Astrocyte (in vitro differentiated cells and primary cell): ENCODE results near the gene EGLN2. TPM values are rescaled to one million over a fixed set of nuclear protein-coding genes. Genes with fewer than 3 reads are reported as not detected.

ENCODE experiments used
- DNase-seq: peaks from one replicate; pipeline ENCODE4 v3.0.0-alpha.2; 2010; ENCODE audit warnings: low read depth
- FAIRE-seq: peaks from 2 replicates; lab custom pipeline; 2011; peaks lifted over from hg19 to GRCh38; lab: Jason Lieb, UNC
- H2AFZ ChIP-seq: 2 replicates; pipeline ENCODE4 v1.6.0; 2012; ENCODE audit warnings: low read depth, low read length, inconsistent platforms
- H3K27ac ChIP-seq: 2 replicates; pipeline ENCODE4 v1.5.1; 2011; ENCODE audit warnings: low read depth, low read length, inconsistent platforms
- H3K27me3 ChIP-seq: 2 replicates; pipeline ENCODE4 v1.6.0; 2011; ENCODE audit warnings: low read length, inconsistent platforms; ENCODE audit not compliant: insufficient read depth
- H3K36me3 ChIP-seq: 2 replicates; pipeline ENCODE4 v1.5.1; 2011; ENCODE audit warnings: low read length, inconsistent platforms; ENCODE audit not compliant: insufficient read depth
- H3K4me1 ChIP-seq: 2 replicates; pipeline ENCODE4 v1.5.1; 2011; ENCODE audit warnings: low read length, inconsistent platforms; ENCODE audit not compliant: insufficient read depth
- H3K4me2 ChIP-seq: 2 replicates; pipeline ENCODE4 v1.6.0; 2012; ENCODE audit warnings: low read length, inconsistent platforms
- H3K4me3 ChIP-seq: 2 replicates; pipeline ENCODE4 v1.5.1; 2011; ENCODE audit warnings: low read depth, mild to moderate bottlenecking, low read length, inconsistent platforms; ENCODE audit not compliant: insufficient read depth
- H3K79me2 ChIP-seq: 2 replicates; pipeline ENCODE4 v1.6.0; 2012; ENCODE audit warnings: mild to moderate bottlenecking, low read length, inconsistent platforms; ENCODE audit not compliant: insufficient read depth
- H3K9ac ChIP-seq: 2 replicates; pipeline ENCODE4 v1.6.0; 2012; ENCODE audit warnings: mild to moderate bottlenecking, low read length, inconsistent platforms
- H3K9me3 ChIP-seq: 2 replicates; pipeline ENCODE4 v1.5.1; 2012; ENCODE audit warnings: low read depth, mild to moderate bottlenecking, low read length, inconsistent platforms; ENCODE audit not compliant: insufficient read depth
- H4K20me1 ChIP-seq: 2 replicates; pipeline ENCODE4 v1.6.0; 2012; ENCODE audit warnings: low read length, inconsistent platforms; ENCODE audit not compliant: insufficient read depth
- H3K27ac Mint-ChIP-seq: one replicate; pipeline ENCODE4 v1.8.0; 2021; ENCODE audit warnings: mild to moderate bottlenecking, mixed read lengths; ENCODE audit not compliant: unreplicated experiment
- H3K27me3 Mint-ChIP-seq: one replicate; pipeline ENCODE4 v1.8.0; 2021; ENCODE audit warnings: low read depth, mixed read lengths; ENCODE audit not compliant: unreplicated experiment
- H3K36me3 Mint-ChIP-seq: one replicate; pipeline ENCODE4 v1.8.0; 2021; ENCODE audit warnings: low read depth, mixed read lengths; ENCODE audit not compliant: unreplicated experiment
- H3K4me1 Mint-ChIP-seq: one replicate; pipeline ENCODE4 v1.8.0; 2021; ENCODE audit warnings: low read depth, mixed read lengths; ENCODE audit not compliant: unreplicated experiment
- H3K4me3 Mint-ChIP-seq: one replicate; pipeline ENCODE4 v1.8.0; 2021; ENCODE audit warnings: mild to moderate bottlenecking, moderate library complexity, mixed read lengths; ENCODE audit not compliant: unreplicated experiment
- H3K9me3 Mint-ChIP-seq: one replicate; pipeline ENCODE4 v1.8.0; 2021; ENCODE audit warnings: mild to moderate bottlenecking, mixed read lengths; ENCODE audit not compliant: unreplicated experiment
- EZH2 ChIP-seq: IDR thresholded peaks from 2 replicates; pipeline ENCODE4 v1.6.1; 2012; ENCODE audit warnings: mild to moderate bottlenecking, low read length, inconsistent platforms; ENCODE audit not compliant: insufficient read depth
- total RNA-seq: library from RNA; stranded (reverse); gene quantifications from 2 replicates; pipeline ENCODE4 v1.2.1, GENCODE V29; 2021
- TF ChIP-seq, protein P1 (sequence below): IDR thresholded peaks from 2 replicates; pipeline ENCODE4 v1.5.1; 2011; ENCODE audit warnings: low read depth, mild to moderate bottlenecking, inconsistent platforms, low read length, moderate library complexity; ENCODE audit not compliant: insufficient read depth

Gene EGLN2
- total RNA-seq, 1 donor from 2014 or later = 84.6 TPM

DNA sequence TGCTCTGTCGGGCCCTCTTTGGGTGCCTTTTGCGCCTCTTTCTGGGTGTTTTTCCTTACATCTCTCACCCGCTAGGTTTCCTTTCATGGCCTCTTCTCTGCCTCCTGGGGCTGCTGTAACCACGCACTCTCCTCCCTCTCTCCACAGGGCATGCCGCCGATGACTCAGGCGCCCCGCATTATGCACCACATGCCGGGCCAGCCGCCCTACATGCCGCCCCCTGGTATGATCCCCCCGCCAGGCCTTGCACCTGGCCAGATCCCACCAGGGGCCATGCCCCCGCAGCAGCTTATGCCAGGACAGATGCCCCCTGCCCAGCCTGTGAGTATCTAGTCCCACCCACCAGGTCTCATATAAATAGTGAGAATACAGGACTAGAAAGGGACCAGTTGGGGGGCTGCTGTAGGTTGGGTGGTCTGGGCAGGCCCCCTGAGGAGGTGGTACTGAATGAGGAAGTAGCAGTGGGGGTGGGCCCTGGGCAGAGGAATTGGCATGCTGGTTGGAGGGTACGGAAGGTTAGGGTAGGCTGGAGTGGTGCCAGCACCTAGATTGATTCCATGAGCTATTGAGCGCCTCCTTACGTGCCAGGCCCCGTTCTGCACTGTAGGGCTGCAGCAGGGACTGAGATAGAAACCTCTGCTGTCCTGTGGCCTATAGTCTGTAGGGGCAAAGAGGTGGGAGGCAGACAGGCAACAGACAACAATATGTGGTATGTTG lies 36.1 kb upstream of the EGLN2 start:
- Mint-ChIP-seq H3K9me3 (no peaks in the 10 kb centered on the region), H3K27ac (no peak overlapping the region), H3K4me1 (peaks cover 6% of the 10 kb centered on the region), H3K36me3 (peaks cover 33% of the 10 kb centered on the region), H3K4me3 (no peak overlapping the region), H3K27me3 (no peaks in the 10 kb centered on the region)
- DNase-seq (peak; percentile 34), FAIRE-seq (no peak)
- H3K9ac ChIP-seq = peak overlapping the region; percentile 54
- H3K36me3 ChIP-seq = peaks cover 56% of the 10 kb centered on the region
- H3K79me2 ChIP-seq = peaks cover 45% of the 10 kb centered on the region
- peaks cover 7% of the 10 kb centered on the region for H3K4me1 ChIP-seq
- no peak overlapping the region for H3K4me3 ChIP-seq
- no peak overlapping the region for H3K27ac ChIP-seq
- no peak overlapping the region for H2AFZ ChIP-seq
- peak overlapping the region; percentile 29 for H3K4me2 ChIP-seq
- H3K9me3 ChIP-seq = no peaks in the 10 kb centered on the region
- TF ChIP-seq, protein P1, sequence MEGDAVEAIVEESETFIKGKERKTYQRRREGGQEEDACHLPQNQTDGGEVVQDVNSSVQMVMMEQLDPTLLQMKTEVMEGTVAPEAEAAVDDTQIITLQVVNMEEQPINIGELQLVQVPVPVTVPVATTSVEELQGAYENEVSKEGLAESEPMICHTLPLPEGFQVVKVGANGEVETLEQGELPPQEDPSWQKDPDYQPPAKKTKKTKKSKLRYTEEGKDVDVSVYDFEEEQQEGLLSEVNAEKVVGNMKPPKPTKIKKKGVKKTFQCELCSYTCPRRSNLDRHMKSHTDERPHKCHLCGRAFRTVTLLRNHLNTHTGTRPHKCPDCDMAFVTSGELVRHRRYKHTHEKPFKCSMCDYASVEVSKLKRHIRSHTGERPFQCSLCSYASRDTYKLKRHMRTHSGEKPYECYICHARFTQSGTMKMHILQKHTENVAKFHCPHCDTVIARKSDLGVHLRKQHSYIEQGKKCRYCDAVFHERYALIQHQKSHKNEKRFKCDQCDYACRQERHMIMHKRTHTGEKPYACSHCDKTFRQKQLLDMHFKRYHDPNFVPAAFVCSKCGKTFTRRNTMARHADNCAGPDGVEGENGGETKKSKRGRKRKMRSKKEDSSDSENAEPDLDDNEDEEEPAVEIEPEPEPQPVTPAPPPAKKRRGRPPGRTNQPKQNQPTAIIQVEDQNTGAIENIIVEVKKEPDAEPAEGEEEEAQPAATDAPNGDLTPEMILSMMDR = no peak
- TF ChIP-seq EZH2 = no peak
- H4K20me1 ChIP-seq = peaks cover 69% of the 10 kb centered on the region
- no peaks in the 10 kb centered on the region for H3K27me3 ChIP-seq

DNA sequence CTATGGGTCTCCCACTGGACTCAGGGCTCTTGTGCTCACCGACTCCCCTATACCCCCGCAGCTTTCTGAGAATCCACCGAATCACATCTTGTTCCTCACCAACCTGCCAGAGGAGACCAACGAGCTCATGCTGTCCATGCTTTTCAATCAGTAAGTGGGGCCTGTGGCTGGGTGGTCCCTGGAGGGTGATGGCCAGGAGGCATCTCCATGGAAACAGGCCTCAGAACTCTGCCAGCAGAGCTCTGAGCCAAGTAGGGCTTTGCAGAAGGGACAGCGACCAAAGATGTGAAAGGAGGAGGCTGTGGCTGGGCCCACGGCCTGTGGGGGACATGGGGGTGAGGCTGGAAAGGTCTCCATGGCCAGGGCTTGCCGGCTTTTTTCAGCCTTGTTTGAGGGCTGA lies 35.5 kb upstream of the EGLN2 start:
- no peaks in the 10 kb centered on the region for H3K27me3 Mint-ChIP-seq

More for the DNA sequence above, 35.5 kb upstream of the EGLN2 start:
- H3K27ac ChIP-seq = no peak overlapping the region
- H3K27me3 ChIP-seq = no peaks in the 10 kb centered on the region
- Mint-ChIP-seq H3K4me3 (no peak overlapping the region), H3K27ac (no peak overlapping the region), H3K36me3 (peaks cover 30% of the 10 kb centered on the region), H3K4me1 (peaks cover 6% of the 10 kb centered on the region), H3K9me3 (no peaks in the 10 kb centered on the region)
- FAIRE-seq (no peak), DNase-seq (no peak)
- H3K36me3 ChIP-seq = peaks cover 51% of the 10 kb centered on the region
- H3K4me3 ChIP-seq = no peak overlapping the region
- H3K79me2 ChIP-seq = peaks cover 40% of the 10 kb centered on the region
- H3K9me3 ChIP-seq = no peaks in the 10 kb centered on the region
- peaks cover 63% of the 10 kb centered on the region for H4K20me1 ChIP-seq
- no peak overlapping the region for H3K9ac ChIP-seq
- no peak overlapping the region for H3K4me2 ChIP-seq
- H2AFZ ChIP-seq = no peak overlapping the region
- H3K4me1 ChIP-seq = peaks cover 7% of the 10 kb centered on the region
- TF ChIP-seq, protein P1 = no peak
- no peak for TF ChIP-seq EZH2
